ENCODE results near the gene NPC2. TPM values are rescaled to one million over a fixed set of nuclear protein-coding genes. Genes with fewer than 3 reads are reported as not detected.

The NPC2 gene
- total and polyA plus RNA-seq, 5 donors: 116 to 170 (median 121) TPM

DNA sequence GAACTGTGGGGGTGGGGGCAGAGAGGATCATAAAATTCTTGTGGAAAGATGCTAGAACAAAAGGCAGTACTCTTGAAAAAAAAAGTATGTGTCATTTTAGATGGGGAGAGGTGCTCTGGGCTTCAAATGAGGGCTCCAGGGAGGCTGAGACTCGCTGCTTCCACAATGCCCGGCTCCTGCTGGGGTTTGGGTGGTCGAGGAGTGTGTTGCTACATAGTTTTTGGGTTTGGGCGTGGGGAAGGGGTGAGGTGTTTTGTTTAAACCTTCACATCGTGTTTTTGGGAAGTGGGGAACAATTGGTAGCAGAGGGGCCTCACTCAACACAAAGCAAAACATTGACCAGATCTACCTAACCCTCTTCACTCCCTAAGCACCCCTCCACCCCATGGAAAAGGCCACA, 8.6 kb upstream of the NPC2 start:
- no peak for ATAC-seq
- no peaks in the 10 kb centered on the region for H3K4me1 ChIP-seq (ENCODE audit: control insufficient read depth, insufficient read depth, low read length)
- H3K27ac ChIP-seq (ENCODE audit: low read length): no peak overlapping the region
- no peaks in the 10 kb centered on the region for H3K27me3 ChIP-seq (ENCODE audit: control insufficient read depth, insufficient read depth)
- DNase-seq: no peak
- no peak overlapping the region for H3K4me3 ChIP-seq (ENCODE audit: low read length)
- intact Hi-C loops (cut with DNase I): loop anchor here in 3 of 4 donors (5.0 to 10.0 kb wide), 2 partner anchors 111 to 113 kb away; partner anchors contain the start of gene LTBP2 (in 3 of the 3)
- WGBS: 65% methylated on average over 5 of the region's 5 CpGs
- no peaks in the 10 kb centered on the region for H3K9me3 ChIP-seq (ENCODE audit: control insufficient read depth, low read length)

DNA sequence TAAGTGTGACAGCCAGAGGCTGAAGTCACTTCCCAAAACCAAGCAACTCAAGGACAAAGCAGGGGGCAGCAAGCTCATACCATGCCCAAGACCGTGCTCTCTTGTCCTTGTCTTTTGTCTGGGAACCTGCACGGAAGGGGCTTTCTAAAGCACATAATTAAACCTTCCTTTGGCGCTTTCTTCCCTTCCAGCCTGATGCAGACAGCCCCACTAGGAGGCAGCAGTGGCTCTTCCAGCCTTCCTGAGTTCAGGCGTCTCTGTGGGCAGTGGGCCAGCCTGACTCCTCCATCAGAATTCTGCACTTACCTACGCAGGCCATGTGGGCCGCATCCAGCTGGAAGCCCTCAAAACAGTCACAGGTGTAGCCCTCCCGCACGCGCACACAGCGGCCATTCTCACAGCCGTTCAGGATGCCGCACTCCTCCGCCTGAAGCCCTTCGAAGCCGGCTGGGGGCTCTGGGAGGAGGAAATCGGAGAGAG, 8.1 kb upstream of the NPC2 start:
- 39% methylated on average over 16 of the region's 16 CpGs for WGBS
- H3K27me3 ChIP-seq (ENCODE audit: control insufficient read depth, insufficient read depth): no peaks in the 10 kb centered on the region
- no peak overlapping the region for H3K27ac ChIP-seq (ENCODE audit: low read length)
- no peaks in the 10 kb centered on the region for H3K4me1 ChIP-seq (ENCODE audit: control insufficient read depth, insufficient read depth, low read length)
- intact Hi-C loops (cut with DNase I): loop anchor here in 3 of 4 donors (5.0 to 10.0 kb wide), 2 partner anchors 111 to 114 kb away; partner anchors contain the start of gene LTBP2 (in 3 of the 3)
- no peak overlapping the region for H3K4me3 ChIP-seq (ENCODE audit: low read length)
- ATAC-seq (peak; percentile 55 to 69), DNase-seq (peak; percentile 85 to 94 (median 90))
- no peaks in the 10 kb centered on the region for H3K9me3 ChIP-seq (ENCODE audit: control insufficient read depth, low read length)

DNA sequence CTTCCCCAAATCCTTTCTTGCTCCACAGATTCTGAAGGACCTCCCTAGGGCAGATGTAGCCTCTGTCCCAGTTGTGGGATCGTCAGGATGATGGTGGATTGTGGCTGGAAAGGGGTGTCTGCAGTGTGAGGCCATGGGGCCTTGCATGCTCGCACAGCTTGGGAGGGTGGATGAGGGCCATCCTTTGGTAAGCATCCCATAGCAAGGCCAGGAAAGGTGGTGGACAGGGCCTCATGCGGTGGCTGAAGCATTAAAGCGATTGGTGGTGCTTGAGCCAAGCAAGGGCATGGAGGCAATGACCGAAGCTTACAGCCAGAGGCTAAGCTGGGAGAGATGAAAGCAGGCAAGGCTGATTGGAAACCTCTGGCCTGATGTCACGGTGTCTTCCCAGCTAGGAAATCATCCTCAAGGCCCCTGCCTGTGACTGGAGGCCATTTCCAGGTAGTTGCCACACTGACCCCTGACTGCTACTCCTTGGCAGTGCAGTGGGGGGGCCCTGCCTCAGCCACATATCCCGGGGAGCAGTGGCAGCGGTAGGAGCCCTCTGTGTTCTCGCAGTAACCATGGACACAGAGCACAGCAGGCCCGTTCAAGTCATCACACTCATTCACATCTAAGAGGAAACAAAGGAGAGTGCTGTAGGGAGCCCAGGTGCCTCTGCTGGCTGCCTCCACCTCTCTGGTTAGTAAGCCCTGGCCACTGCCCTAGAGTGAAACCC, 7.5 kb upstream of the NPC2 start:
- intact Hi-C loops (cut with DNase I): loop anchor here in 3 of 4 donors (5.0 to 10.0 kb wide), 2 partner anchors 112 to 114 kb away; partner anchors contain the start of gene LTBP2 (in 3 of the 3)

DNA sequence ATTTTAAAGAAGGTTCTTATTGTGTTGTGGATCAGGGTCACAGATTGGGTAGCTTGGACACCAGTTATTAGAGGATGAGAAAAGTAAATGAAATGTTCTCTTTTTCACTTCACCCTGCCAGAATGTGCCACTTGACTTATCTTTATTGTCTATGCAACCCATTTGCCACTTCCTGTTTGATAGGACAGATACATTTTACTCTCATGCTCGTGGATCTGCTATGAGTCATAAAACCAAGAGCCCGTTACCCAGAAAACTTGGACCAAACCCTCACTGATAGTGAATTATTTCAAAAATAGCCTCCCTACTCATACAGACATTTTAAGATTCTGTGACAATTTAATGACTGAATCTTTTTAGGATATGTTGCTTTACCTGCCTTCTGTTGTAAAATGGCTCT, 2.3 kb upstream of the NPC2 start:
- ATAC-seq: no peak
- Histone ChIP-seq H3K9me3 (ENCODE audit: control insufficient read depth, low read length) (no peaks in the 10 kb centered on the region), H3K27ac (ENCODE audit: low read length) (no peak overlapping the region), H3K27me3 (ENCODE audit: control insufficient read depth, insufficient read depth) (no peaks in the 10 kb centered on the region), H3K4me3 (ENCODE audit: low read length) (no peak overlapping the region), H3K4me1 (ENCODE audit: control insufficient read depth, insufficient read depth, low read length) (peaks cover 1% of the 10 kb centered on the region)
- intact Hi-C loops (cut with DNase I): no loop called here
- no peak for DNase-seq
- WGBS: 23% methylated on average over 2 of the region's 2 CpGs

More for the DNA sequence above, 7.5 kb upstream of the NPC2 start:
- no peaks in the 10 kb centered on the region for H3K4me1 ChIP-seq (ENCODE audit: control insufficient read depth, insufficient read depth, low read length)
- WGBS: 86% methylated on average over 10 of the region's 10 CpGs
- H3K27ac ChIP-seq (ENCODE audit: low read length): no peak overlapping the region
- H3K4me3 ChIP-seq (ENCODE audit: low read length): no peak overlapping the region
- H3K9me3 ChIP-seq (ENCODE audit: control insufficient read depth, low read length): no peaks in the 10 kb centered on the region
- peak in 1 of 3 donors; percentile 29 for DNase-seq
- peak; percentile 3 to 9 for ATAC-seq
- H3K27me3 ChIP-seq (ENCODE audit: control insufficient read depth, insufficient read depth): no peaks in the 10 kb centered on the region

GRCh38 chr14:74493343-74494261, 497 bp upstream of the NPC2 start, which contains the start of gene ISCA2:
Gene ISCA2, plus strand, starts transcription at chr14:74493765. Its CDS starts 10 bp downstream, at chr14:74493775.
- intact Hi-C loops (cut with DNase I): no loop called here
- Histone ChIP-seq H3K27ac (ENCODE audit: low read length) (peak within 1 kb of the TSS; percentile 94), H3K9me3 (ENCODE audit: control insufficient read depth, low read length) (no peaks in the 10 kb centered on the region), H3K4me1 (ENCODE audit: control insufficient read depth, insufficient read depth, low read length) (peaks cover 1% of the 10 kb centered on the region), H3K4me3 (ENCODE audit: low read length) (peak within 1 kb of the TSS; percentile 85), H3K27me3 (ENCODE audit: control insufficient read depth, insufficient read depth) (no peaks in the 10 kb centered on the region)
- ATAC-seq (peak; percentile 98), DNase-seq (peak; percentile 100)
- WGBS: under 1% methylated on average over 73 of the region's 73 CpGs

DNA sequence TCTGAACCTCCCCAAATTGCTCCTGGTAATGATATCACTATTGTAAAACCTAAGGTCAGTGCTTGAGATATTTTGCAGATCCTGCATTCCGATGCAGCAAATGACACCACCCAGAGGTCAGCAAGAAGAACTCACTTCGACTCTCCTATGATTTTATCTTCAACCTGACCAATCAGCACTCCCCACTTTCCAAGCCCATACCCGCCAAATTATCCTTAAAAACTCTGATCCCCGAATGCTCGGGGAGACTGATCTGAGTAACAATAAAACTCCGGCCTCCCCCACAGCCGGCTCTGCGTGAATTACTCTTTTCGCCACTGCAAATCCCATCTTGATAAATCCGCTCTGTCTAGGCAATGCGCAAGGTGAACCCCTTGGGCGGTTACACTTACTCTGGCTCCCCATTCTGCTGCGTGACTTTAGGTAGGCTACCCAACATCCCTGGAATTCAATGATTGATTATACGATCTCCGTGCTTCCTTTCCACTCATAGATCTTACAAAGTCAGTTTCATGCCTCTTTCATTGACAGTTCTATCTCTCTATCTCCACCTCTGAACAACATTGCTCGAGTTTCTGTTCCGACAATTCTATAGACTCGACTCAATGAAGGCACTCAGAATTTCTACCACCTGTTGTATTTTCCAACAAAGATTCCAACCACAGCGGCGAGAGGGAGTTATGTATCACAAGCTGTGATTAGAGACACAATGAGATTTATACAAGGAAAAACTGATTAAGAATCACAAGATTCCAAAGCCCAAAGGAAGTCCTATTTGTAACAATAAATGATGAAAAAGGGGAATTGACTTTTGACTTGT, 939 bp downstream of the NPC2 start:
- Histone ChIP-seq H3K27me3 (ENCODE audit: control insufficient read depth, insufficient read depth) (no peaks in the 10 kb centered on the region), H3K4me3 (ENCODE audit: low read length) (peak overlapping the region; percentile 85), H3K27ac (ENCODE audit: low read length) (no peak overlapping the region), H3K9me3 (ENCODE audit: control insufficient read depth, low read length) (no peaks in the 10 kb centered on the region), H3K4me1 (ENCODE audit: control insufficient read depth, insufficient read depth, low read length) (peaks cover 4% of the 10 kb centered on the region)
- DNase-seq (peak in 1 of 3 donors; percentile 32), ATAC-seq (no peak)
- intact Hi-C loops (cut with DNase I): no loop called here
- WGBS: 3% methylated on average over 20 of the region's 20 CpGs

GRCh38 chr14:74490486-74490885, 2.6 kb downstream of the NPC2 start:
- no peaks in the 10 kb centered on the region for H3K9me3 ChIP-seq (ENCODE audit: control insufficient read depth, low read length)
- intact Hi-C loops (cut with DNase I): no loop called here
- 94% methylated on average over 1 of the region's 1 CpG for WGBS

GRCh38 chr14:74488786-74489397, 4.2 kb downstream of the NPC2 start:
- H3K27me3 ChIP-seq (ENCODE audit: control insufficient read depth, insufficient read depth): no peaks in the 10 kb centered on the region
- no peaks in the 10 kb centered on the region for H3K9me3 ChIP-seq (ENCODE audit: control insufficient read depth, low read length)
- H3K4me3 ChIP-seq (ENCODE audit: low read length): no peak overlapping the region
- intact Hi-C loops (cut with DNase I): no loop called here
- H3K4me1 ChIP-seq (ENCODE audit: control insufficient read depth, insufficient read depth, low read length): peaks cover 7% of the 10 kb centered on the region
- no peak overlapping the region for H3K27ac ChIP-seq (ENCODE audit: low read length)
- no peak for DNase-seq
- ATAC-seq: no peak

More at GRCh38 chr14:74490486-74490885, 2.6 kb downstream of the NPC2 start:
- ATAC-seq (no peak), DNase-seq (no peak)
- Histone ChIP-seq H3K27ac (ENCODE audit: low read length) (no peak overlapping the region), H3K27me3 (ENCODE audit: control insufficient read depth, insufficient read depth) (no peaks in the 10 kb centered on the region), H3K4me3 (ENCODE audit: low read length) (no peak overlapping the region), H3K4me1 (ENCODE audit: control insufficient read depth, insufficient read depth, low read length) (peaks cover 7% of the 10 kb centered on the region)

DNA sequence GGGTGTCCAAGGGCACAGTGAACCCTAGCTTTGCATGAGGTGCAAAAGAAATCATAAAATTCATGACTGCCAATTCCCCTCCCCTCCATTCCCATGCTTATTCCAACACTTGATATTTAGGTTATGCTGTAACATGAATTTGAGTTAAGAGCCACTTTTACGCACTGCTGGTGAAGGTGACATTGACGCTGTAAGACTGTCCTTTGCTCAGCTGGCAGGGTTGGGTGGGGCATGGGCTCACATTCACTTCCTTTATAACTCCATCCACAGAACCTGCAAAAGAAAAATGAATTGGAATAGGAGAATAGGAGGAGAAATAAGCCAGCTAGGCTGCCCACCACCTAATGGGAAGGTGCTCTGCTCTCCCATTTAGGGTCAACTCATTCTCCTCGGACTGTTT, 6.9 kb downstream of the NPC2 start:
- WGBS: 69% methylated on average over 3 of the region's 3 CpGs
- Histone ChIP-seq H3K27ac (ENCODE audit: low read length) (no peak overlapping the region), H3K4me3 (ENCODE audit: low read length) (no peak overlapping the region), H3K4me1 (ENCODE audit: control insufficient read depth, insufficient read depth, low read length) (peaks cover 5% of the 10 kb centered on the region), H3K9me3 (ENCODE audit: control insufficient read depth, low read length) (no peaks in the 10 kb centered on the region), H3K27me3 (ENCODE audit: control insufficient read depth, insufficient read depth) (no peaks in the 10 kb centered on the region)
- intact Hi-C loops (cut with DNase I): no loop called here
- no peak for DNase-seq
- peak in 1 of 2 donors; percentile 15 for ATAC-seq

DNA sequence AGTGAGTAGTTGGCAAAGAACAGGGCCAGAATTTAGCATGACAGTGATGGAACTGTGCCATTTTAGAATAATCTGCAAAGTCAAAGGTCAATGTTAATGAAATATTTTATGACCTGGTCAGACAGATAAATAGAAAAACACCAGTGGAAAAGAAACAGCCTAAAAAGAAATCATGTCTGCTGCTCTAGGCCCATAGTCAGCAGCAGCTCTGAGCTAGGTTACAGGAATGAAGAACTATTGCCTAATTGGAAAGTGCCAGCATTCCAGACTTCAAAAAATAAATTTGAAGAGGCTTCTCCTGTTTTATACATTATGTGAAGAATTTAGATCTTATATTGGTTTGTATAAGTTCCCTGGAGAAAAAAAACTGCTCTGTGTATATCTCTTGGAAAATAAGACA, 9.8 kb downstream of the NPC2 start:
- H3K27ac ChIP-seq (ENCODE audit: low read length): no peak overlapping the region
- DNase-seq (no peak), ATAC-seq (no peak)
- intact Hi-C loops (cut with DNase I): loop anchor here in 1 of 4 donors (5.0 kb wide), 1 partner anchor 116 kb away; no protein-coding TSS in a partner anchor
- no peak overlapping the region for H3K4me3 ChIP-seq (ENCODE audit: low read length)
- H3K4me1 ChIP-seq (ENCODE audit: control insufficient read depth, insufficient read depth, low read length): peaks cover 5% of the 10 kb centered on the region
- no peaks in the 10 kb centered on the region for H3K9me3 ChIP-seq (ENCODE audit: control insufficient read depth, low read length)
- H3K27me3 ChIP-seq (ENCODE audit: control insufficient read depth, insufficient read depth): no peaks in the 10 kb centered on the region

Data from right cardiac atrium (tissue), 5 donors.